Kidney capillary endothelial cell (primary cell): ENCODE measurements around the gene PAPSS2.
"Not testable (repeated sequence)": the region's sequence is repeated elsewhere in the genome, so short reads cannot be mapped to it uniquely, and the experiment has no call there.

ENCODE experiments used
- DNase-seq: peaks from one replicate; pipeline ENCODE4 v3.0.0-alpha.2; 2018; ENCODE audit warnings: low spot score

The PAPSS2 gene

GRCh38 chr10:87659571-87660483 is at the start of gene PAPSS2:
PAPSS2 (plus strand) TSS chr10:87659878; CDS start chr10:87659982, 104 bp downstream.
- peak; percentile 30 for DNase-seq

- not testable (repeated sequence) for DNase-seq
Measured at GRCh38 chr10:87611341-87611740, 48.3 kb upstream of the PAPSS2 start.

- no peak for DNase-seq
Measured at GRCh38 chr10:87612115-87612514, 47.6 kb upstream of the PAPSS2 start.

GRCh38 chr10:87613751-87614150 is 45.9 kb upstream of the PAPSS2 start:
- DNase-seq = no peak

GRCh38 chr10:87615856-87616255 is 43.8 kb upstream of the PAPSS2 start:
- DNase-seq = no peak

GRCh38 chr10:87617503-87617902 is 42.2 kb upstream of the PAPSS2 start:
- no peak for DNase-seq

GRCh38 chr10:87618566-87619423 is 40.9 kb upstream of the PAPSS2 start:
- no peak for DNase-seq

- DNase-seq = no peak
Measured at GRCh38 chr10:87619705-87620104, 40.0 kb upstream of the PAPSS2 start.

GRCh38 chr10:87621440-87621839 is 38.2 kb upstream of the PAPSS2 start:
- DNase-seq = not testable (repeated sequence)

GRCh38 chr10:87622314-87623004 is 37.2 kb upstream of the PAPSS2 start:
- no peak for DNase-seq

GRCh38 chr10:87623191-87623590 is 36.5 kb upstream of the PAPSS2 start:
- no peak for DNase-seq

- no peak for DNase-seq
Measured at GRCh38 chr10:87625661-87626060, 34.0 kb upstream of the PAPSS2 start.

GRCh38 chr10:87626422-87626892 is 33.2 kb upstream of the PAPSS2 start:
- DNase-seq = no peak

GRCh38 chr10:87630171-87630570 is 29.5 kb upstream of the PAPSS2 start:
- no peak for DNase-seq

- DNase-seq = no peak
Measured at GRCh38 chr10:87632454-87632853, 27.2 kb upstream of the PAPSS2 start.

GRCh38 chr10:87634311-87634710 is 25.4 kb upstream of the PAPSS2 start:
- peak; percentile 31 for DNase-seq

GRCh38 chr10:87635498-87636312 is 24.0 kb upstream of the PAPSS2 start:
- peak; percentile 80 for DNase-seq

- no peak for DNase-seq
Measured at GRCh38 chr10:87636313-87636915, 23.3 kb upstream of the PAPSS2 start.

- DNase-seq = no peak
Measured at GRCh38 chr10:87639493-87639892, 20.2 kb upstream of the PAPSS2 start.

- DNase-seq = no peak
Measured at GRCh38 chr10:87640043-87640442, 19.6 kb upstream of the PAPSS2 start.

- no peak for DNase-seq
Measured at GRCh38 chr10:87642486-87642885, 17.2 kb upstream of the PAPSS2 start.
